Endothelial cell of umbilical vein (primary cell): ENCODE results near the gene TBL3.
A peak's percentile ranks its signal among the peaks of the same experiment; 100 is the strongest.

Source experiments
- POLR2A ChIP-seq: IDR thresholded peaks from 2 replicates; pipeline ENCODE4 v1.6.1; 2012; ENCODE audit warnings: low read depth, mild to moderate bottlenecking, control low read depth, low read length
- TF ChIP-seq, protein P1 (sequence below), 2 donors: IDR thresholded peaks; 1 replicate in 1 of 2; 2 replicates in 1 of 2; pipeline ENCODE4 v1.5.1; 2011; ENCODE audit warnings: low read length in 2 of 2, mild to moderate bottlenecking in 2 of 2, moderate library complexity in 2 of 2, control low read depth in 1 of 2, inconsistent platforms in 1 of 2, low read depth in 1 of 2; ENCODE audit not compliant: insufficient read depth in 1 of 2; ENCODE audit errors: extremely low read depth in 1 of 2

DNA sequence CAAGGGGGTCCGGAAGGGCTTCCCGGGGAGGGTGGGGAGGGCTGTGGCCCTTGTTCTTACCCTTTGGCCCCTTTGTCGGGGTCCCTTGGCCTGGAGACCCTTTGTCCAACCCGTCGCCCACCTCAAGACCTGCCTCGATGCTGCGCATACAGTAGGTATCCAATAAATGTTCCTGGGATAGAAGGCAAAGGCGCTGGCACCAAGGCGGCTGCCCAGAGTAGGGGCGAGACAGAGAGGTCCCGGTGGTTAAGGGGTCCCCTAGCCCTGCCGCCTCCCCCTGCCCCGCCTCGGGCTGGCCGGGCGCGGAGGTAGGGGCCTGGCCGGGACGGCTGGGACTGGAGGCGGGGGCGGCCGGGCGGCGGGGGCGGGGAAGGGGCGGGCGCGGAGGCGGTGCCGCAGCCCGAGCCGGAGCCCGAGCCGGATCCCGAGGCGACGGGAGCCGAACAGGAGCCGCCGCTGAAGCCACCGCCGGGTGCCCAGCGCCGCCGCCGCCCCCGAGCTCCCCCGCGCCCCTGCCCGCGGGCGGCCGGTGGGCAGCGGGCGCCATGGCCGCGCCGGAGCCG, 54.7 kb downstream of the TBL3 start, which contains the start of gene NHERF2:
- peak; percentile 22 for TF ChIP-seq POLR2A
- TF ChIP-seq, protein P1, sequence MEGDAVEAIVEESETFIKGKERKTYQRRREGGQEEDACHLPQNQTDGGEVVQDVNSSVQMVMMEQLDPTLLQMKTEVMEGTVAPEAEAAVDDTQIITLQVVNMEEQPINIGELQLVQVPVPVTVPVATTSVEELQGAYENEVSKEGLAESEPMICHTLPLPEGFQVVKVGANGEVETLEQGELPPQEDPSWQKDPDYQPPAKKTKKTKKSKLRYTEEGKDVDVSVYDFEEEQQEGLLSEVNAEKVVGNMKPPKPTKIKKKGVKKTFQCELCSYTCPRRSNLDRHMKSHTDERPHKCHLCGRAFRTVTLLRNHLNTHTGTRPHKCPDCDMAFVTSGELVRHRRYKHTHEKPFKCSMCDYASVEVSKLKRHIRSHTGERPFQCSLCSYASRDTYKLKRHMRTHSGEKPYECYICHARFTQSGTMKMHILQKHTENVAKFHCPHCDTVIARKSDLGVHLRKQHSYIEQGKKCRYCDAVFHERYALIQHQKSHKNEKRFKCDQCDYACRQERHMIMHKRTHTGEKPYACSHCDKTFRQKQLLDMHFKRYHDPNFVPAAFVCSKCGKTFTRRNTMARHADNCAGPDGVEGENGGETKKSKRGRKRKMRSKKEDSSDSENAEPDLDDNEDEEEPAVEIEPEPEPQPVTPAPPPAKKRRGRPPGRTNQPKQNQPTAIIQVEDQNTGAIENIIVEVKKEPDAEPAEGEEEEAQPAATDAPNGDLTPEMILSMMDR (IDR thresholded peaks at IDR 0.05; ENCODE audit: extremely low read depth in 1 of 2, insufficient read depth in 1 of 2, low read depth in 1 of 2, low read length in 2 of 2): no peak
